ENCODE data around the gene TSKS. TPM values are rescaled to one million over a fixed set of nuclear protein-coding genes. Genes with fewer than 3 reads are reported as not detected.
A peak's percentile ranks its signal among the peaks of the same experiment; 100 is the strongest.

The TSKS gene
- polyA plus RNA-seq, 3 donors, result 0.37 to 0.81 (median 0.51) TPM

- Mint-ChIP-seq H3K36me3 (peaks cover 77 to 89% of the 10 kb centered on the region in 2 donors), H3K4me3 (no peak overlapping the region), H3K9me3 (no peaks in the 10 kb centered on the region), H3K27me3 (ENCODE audit: low read depth in 3 of 3) (peaks cover 0 to 2% (median 0%) of the 10 kb centered on the region in 3 donors), H3K4me1 (peaks cover 5% of the 10 kb centered on the region), H3K27ac (peak overlapping the region in 2 of 7 donors; percentile 13 to 73)
- Histone ChIP-seq H3K79me2 (ENCODE audit: insufficient read depth, low read length) (no peaks in the 10 kb centered on the region), H3K4me3 (replicated peaks in 1 of 3; ENCODE audit: low read depth in 2 of 3, low read length in 3 of 3) (no peak overlapping the region), H3K27ac (ENCODE audit: low read depth in 1 of 2, low read length in 2 of 2) (peak overlapping the region in 1 of 2 donors; percentile 3), H4K20me1 (ENCODE audit: insufficient read depth, low read length) (peaks cover 65% of the 10 kb centered on the region), H2AFZ (ENCODE audit: insufficient read depth, low read depth, low read length, poor library complexity, severe bottlenecking) (no peak overlapping the region), H3K36me3 (replicated peaks in 1 of 2; ENCODE audit: control insufficient read depth in 1 of 2, insufficient read depth in 2 of 2, low read length in 2 of 2) (peaks cover 83 to 97% of the 10 kb centered on the region in 2 donors), H3K27me3 (ENCODE audit: control insufficient read depth in 2 of 2, insufficient read depth in 2 of 2, low read length in 2 of 2) (no peaks in the 10 kb centered on the region), H3K4me1 (ENCODE audit: control insufficient read depth in 1 of 2, insufficient read depth in 2 of 2, low read length in 2 of 2) (peaks cover 2 to 7% of the 10 kb centered on the region in 2 donors), H3K9ac (ENCODE audit: insufficient read depth, low read length, poor library complexity, severe bottlenecking) (no peak overlapping the region), H3K4me2 (replicated peaks; ENCODE audit: extremely low read depth, low read length, poor library complexity, severe bottlenecking) (no peak overlapping the region), H3K9me3 (replicated peaks in 1 of 2; ENCODE audit: control insufficient read depth in 1 of 2, insufficient read depth in 1 of 2, low read length in 2 of 2) (no peaks in the 10 kb centered on the region)
- DNase-seq, result no peak
- intact Hi-C loops (cut with micrococcal nuclease), result no loop called here
- TF ChIP-seq CTCF (IDR thresholded peaks at IDR 0.05), result no peak
- WGBS (ENCODE audit: insufficient coverage), result 91% methylated on average over 24 of the region's 38 CpGs
Measured at GRCh38 chr19:49801966-49802661, 39.0 kb upstream of the TSKS start.

GRCh38 chr19:49801401-49801888, 38.3 kb upstream of the TSKS start:
- Histone ChIP-seq H3K27me3 (ENCODE audit: control insufficient read depth in 2 of 2, insufficient read depth in 2 of 2, low read length in 2 of 2) (no peaks in the 10 kb centered on the region), H3K79me2 (ENCODE audit: insufficient read depth, low read length) (no peaks in the 10 kb centered on the region), H3K9ac (ENCODE audit: insufficient read depth, low read length, poor library complexity, severe bottlenecking) (no peak overlapping the region), H3K9me3 (replicated peaks in 1 of 2; ENCODE audit: control insufficient read depth in 1 of 2, insufficient read depth in 1 of 2, low read length in 2 of 2) (no peaks in the 10 kb centered on the region), H3K36me3 (replicated peaks in 1 of 2; ENCODE audit: control insufficient read depth in 1 of 2, insufficient read depth in 2 of 2, low read length in 2 of 2) (peaks cover 87 to 98% of the 10 kb centered on the region in 2 donors), H3K27ac (ENCODE audit: low read depth in 1 of 2, low read length in 2 of 2) (no peak overlapping the region), H3K4me3 (replicated peaks in 1 of 3; ENCODE audit: low read depth in 2 of 3, low read length in 3 of 3) (no peak overlapping the region), H3K4me1 (ENCODE audit: control insufficient read depth in 1 of 2, insufficient read depth in 2 of 2, low read length in 2 of 2) (peaks cover 0 to 2% of the 10 kb centered on the region in 2 donors), H4K20me1 (ENCODE audit: insufficient read depth, low read length) (peaks cover 70% of the 10 kb centered on the region), H2AFZ (ENCODE audit: insufficient read depth, low read depth, low read length, poor library complexity, severe bottlenecking) (no peak overlapping the region), H3K4me2 (replicated peaks; ENCODE audit: extremely low read depth, low read length, poor library complexity, severe bottlenecking) (no peak overlapping the region)
- Mint-ChIP-seq H3K36me3 (peaks cover 80 to 90% of the 10 kb centered on the region in 2 donors), H3K9me3 (no peaks in the 10 kb centered on the region), H3K27me3 (ENCODE audit: low read depth in 3 of 3) (peaks cover 0 to 2% (median 0%) of the 10 kb centered on the region in 3 donors), H3K4me3 (no peak overlapping the region), H3K4me1 (peaks cover 3% of the 10 kb centered on the region), H3K27ac (no peak overlapping the region)
- WGBS (ENCODE audit: insufficient coverage), result 97% methylated on average over 28 of the region's 32 CpGs
- no peak for DNase-seq
- no peak for TF ChIP-seq CTCF (IDR thresholded peaks at IDR 0.05)
- intact Hi-C loops (cut with micrococcal nuclease), result no loop called here
